Fibroblast of skin of right quadriceps (primary cell): ENCODE results near the gene ELK3.

Experiments used
- DNase-seq: peaks from one replicate; pipeline ENCODE4 v3.0.0-alpha.2; 2013

ELK3 gene

DNA sequence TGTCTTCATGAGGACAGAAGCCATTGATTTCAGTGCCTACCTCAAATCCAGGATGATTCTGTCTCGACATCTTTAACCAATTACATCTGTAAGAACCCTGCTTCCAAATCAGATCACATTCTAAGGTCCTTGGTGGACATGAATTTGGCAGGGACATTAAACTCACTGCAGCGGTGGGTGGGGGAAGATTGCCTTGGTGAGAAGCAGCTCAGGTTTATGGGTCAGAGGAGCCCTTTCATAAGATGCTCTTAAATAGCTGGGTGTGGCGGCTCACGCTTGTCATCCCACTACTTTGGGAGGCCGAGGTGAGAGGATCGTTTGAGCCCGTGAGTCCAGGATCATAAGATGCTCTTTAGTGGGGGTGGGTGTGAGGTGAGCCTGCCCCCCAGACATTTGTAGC, 42.9 kb downstream of the ELK3 start:
- DNase-seq: no peak

DNA sequence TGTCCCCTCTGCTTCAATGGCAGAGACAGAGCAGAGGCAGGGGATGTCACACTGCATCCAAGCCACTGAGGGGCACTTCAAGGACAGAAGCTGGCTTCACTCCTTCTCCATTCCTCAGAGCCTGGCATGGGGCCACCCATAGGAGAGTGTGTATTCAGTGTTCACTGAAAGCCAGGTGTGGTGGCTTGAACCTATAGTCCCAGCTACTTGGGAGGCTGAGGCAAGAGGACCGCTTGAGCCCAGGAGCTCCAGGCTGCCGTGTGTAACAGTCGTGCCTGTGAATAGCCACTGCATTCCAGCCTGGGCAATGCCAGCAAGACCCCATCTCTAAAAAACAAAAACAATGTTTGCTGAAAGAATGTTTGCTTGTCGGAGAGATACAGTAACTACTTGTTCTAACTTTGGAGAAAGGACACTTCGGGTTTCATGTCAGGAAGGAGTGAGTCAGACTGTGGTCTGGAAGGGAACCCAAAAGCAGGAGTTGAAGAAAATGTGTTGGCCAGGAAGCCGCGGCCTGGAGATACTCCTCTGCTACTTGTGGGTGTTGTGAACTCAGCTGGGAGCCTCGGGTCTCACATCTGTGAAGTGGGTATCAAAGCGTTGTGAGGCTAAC, 43.4 kb downstream of the ELK3 start:
- DNase-seq: peak; percentile 94

DNA sequence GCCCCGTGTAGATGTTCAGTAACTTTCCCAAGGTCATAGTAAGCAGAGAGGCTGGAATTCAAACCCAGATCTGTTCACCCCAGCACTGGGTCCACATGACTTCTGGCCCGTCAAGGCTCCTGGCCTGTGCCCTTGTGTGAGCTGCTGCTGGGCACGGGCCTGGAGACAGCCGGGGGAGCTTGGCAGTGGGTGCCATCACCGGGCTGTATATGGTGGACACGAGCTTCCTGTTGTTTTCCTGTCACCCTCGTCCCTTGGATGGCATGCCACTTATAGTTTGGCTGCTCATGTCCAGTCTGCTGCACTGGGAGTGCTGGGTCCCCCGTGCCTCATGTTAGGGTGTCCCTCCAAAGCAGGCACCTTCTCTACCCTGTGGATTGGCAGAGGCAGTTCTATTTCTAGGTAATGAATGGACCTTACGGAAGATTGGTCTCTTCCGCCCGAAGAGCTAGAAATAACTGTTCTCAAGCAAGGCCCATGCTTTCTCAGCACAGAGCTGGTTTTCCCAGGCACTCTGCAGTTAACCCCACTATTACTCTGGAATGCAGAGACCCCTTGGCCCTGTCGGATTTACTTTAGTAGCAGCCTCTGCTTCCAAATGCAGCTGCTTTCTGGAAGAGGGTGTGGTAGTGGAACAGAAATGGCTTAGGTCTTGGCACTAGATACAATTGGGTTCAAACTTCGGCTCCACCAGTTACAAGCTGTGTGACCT, 44.3 kb downstream of the ELK3 start:
- DNase-seq: no peak

DNA sequence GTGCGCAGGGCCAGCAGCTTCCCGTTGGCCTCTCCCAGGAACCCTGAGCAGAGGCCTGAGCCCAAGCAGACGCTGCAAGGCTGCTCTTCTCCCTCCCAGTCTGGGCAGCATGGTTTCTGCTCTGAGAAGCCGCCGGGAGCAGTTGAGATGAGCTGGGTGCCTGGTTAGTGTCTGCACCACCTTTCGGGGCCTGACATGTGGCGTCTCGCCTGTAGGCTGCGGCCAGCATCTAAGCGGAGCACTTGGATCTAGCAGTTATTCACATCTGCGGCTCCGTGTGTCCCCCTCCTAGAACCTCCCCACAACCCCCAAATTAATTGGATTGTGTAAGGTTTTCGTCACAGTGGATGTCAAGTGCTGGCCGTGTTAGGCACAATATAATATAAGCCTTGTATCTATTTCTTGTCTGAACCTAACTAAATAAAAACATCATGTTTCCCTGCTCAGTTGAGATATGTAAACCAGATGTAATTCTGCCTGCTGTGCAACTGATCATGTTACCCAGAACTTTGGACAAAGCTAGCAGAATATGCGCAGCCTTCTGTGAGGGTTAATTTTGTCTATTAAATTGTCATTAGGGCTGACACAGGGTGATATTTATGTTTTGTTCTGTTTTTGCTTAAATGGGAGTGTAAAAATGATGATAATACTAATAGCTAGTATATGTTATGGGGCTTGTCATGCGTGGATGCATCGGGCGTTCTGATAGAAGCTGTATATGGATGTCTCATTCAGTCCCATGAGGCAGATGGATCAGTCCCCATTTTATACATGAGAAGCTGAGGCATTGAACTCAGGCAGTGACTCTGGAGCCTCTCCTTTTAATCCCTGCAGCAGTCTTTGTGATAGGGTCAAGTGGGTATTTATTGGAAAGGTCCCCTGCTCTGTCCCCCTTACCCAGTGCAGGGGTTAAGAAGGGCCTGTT, 45.8 kb downstream of the ELK3 start:
- DNase-seq: peak; percentile 68

DNA sequence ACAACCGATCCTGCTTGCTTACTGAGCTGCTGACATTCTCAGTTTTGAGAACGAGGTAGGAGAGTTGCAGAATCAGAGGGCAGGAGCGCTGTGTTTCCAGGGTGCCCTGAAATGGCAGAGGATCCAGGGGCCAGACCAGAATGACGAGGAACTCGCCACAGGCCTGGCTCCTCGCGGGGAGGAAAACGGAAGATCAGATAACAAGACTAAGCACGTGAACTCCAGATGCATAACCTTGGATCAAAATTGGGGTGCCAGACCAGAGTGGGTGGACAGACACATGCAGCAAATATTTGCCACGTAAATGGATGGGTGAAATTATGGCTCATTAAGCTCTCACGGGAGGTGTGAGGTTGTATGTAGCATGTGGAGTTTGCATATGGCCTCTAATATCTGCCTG, 46.5 kb downstream of the ELK3 start:
- DNase-seq: no peak

GRCh38 chr12:96241431-96241830, 47.3 kb downstream of the ELK3 start:
- no peak for DNase-seq

DNA sequence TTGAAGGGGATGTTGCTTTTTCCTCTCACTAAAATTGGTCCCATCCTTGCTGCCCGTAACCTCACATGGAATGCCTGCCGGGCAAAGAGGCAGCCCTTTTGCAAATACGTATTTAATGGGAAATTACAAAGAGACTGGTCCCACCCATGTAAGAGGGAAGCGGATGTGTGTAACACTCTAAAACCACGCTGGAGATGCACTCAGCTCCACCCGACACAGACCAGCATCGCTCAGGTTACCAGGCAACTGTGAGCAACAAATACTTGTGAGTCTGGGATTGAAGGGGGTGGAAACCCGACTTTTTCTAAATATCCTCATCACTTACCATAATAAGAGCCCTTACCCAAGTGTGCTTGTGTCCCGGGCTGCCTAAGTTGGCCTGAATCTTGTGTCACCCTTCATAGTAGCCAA, 47.7 kb downstream of the ELK3 start:
- DNase-seq: peak; percentile 68

DNA sequence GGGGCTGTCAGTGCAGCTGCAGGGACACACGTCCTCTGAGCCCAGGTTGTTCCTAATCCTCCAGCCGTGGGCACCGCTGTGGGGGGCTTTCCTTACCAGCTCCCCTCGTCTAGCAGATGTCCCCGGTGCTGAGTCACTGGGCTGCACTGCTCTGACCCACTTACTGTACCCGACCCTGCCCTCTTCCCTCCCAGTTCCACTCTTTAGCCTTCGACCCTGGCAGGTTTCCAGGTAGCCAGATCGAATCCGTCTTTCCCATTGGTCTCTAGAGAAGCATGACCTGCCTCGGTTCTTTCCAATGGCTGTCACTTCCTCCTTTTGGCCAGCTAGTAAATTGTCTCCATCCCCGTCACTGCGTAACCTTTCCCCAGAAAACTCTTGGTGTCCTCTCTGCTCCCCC, 48.4 kb downstream of the ELK3 start:
- no peak for DNase-seq

- no peak for DNase-seq
These were observed 50.7 kb downstream of the ELK3 start for GRCh38 chr12:96244826-96245225.

- no peak for DNase-seq
These were observed 52.8 kb downstream of the ELK3 start for GRCh38 chr12:96246926-96247505.

GRCh38 chr12:96247563-96247962, 53.4 kb downstream of the ELK3 start:
- peak; percentile 58 for DNase-seq

DNA sequence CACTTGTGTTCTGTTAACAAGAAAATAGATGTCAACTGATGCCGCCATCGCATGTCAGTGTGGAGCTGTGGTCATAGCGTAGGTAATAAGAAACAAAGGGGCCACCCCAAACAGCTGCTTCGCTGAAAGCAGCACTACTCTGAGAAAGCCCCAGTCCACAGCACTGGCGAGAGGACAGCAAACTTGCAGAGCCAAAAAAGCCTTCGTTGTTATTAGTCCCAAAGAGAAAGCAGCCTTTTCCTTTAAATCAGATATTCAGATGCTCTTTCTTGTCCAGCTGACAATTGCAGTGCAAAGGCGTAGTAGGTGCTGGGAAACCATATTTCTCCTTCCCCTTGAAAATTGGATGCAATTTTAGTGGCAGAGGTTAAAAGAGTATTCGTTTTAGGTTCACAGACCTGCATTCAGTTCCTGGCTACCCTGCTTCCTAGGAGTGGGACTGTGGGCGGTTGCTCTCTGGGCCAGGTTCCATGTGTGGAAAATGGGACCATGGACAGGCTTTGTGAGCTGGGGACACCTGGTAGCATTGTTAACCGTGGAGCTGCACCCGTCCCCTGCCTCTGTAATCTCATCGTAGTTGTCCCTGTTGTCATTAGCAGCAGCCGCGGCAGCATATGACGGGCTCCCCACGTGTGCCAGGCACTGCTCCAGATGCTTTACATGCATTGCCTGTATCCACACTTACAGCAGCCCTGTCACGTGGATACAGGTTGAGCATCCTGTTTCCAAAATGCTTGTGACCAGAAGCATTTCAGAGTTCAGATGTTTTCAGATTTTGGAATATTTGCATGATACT, 54.2 kb downstream of the ELK3 start:
- DNase-seq: no peak

DNA sequence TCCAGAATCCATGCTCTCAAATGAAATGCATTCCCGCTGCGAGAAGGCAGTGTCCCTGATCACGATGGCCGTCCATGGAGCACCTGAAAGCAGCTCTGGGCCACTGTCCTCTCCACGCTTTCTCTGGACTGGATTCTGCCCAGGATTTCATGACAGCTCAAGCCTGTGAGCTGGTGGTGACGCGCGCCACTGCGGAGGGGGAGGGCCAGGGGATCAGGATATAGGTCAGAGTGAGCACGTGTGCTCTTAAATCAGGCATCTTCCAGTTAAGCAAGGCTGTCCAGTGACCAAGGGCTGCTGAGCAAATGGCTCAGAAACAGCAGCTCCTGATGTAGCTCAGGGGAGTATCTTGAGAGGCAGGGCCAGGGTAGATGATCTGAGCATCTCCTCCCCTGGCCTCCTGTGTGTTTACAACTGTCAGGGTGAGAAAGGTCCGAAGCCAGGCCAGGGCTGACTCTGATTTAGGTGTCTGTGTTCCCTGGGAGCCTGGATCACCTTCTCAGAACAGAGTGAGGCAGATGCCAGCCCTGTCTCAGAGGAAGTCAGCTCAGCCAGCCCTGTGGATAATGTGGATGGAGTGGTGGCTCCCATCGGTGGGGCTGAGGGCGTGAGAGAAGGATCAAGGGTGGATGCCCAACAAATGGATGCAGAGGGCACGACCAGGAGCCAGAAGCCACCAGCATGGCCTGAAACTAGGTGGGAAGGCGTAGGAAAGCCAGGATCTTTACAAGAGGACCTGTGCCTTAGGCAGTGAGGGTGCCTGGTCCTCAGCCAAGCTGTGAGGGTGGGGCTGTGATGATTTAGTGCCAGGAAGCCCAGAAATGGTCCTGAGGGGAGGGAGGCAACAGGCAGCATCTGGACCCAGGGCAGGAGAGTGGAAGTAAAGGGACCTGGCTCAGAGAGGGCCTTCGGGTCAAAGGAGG, 55.3 kb downstream of the ELK3 start:
- DNase-seq: peak; percentile 57

DNA sequence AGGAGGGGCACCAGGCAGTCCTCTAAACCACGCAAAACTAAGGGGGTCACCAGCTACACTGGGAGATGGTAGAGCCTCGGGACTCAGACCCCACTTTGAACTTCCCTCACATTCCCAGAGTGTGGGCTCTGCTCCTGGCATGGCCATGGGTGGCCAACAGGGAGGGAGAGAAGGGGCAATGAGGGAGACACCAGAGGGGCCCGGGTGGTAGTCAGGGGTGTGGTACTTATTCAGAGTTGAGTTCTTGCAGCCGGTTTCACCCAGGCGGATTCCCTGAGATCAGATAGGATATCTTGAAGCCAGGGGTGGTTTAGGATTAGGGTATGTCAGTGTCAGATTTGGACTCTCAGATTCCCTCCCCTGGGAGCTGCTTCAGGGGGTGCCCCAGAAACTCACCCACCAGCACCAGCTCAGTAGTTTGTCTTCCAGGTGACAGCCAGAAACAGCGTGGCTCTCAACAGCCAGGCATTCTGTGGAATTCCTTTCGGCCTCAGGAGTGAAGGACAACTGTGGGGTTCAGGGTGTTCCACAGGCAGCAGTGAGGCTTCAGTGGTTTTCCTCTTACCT, 56.0 kb downstream of the ELK3 start:
- DNase-seq: no peak

DNA sequence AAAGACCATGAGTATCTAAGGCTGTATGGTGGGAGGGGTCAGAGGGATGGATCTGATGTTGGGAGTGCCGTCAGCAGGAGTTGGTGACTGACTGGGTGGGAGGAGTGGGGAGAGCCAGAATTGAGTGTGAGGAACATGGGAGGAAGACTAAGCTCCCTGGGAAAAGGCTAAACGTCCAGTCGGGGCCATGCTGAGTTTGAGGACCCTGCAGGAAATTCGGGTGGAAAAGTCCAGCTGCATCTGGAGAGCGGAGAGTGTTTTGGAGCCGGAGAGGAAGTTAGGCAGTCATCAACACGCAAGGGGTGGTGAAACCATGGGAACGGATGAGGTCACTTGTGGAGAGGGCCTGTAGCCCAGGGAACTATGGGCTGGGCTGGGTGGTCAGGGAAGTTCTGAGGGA, 60.9 kb downstream of the ELK3 start:
- peak; percentile 21 for DNase-seq

GRCh38 chr12:96256672-96257361, 62.6 kb downstream of the ELK3 start:
- no peak for DNase-seq

DNA sequence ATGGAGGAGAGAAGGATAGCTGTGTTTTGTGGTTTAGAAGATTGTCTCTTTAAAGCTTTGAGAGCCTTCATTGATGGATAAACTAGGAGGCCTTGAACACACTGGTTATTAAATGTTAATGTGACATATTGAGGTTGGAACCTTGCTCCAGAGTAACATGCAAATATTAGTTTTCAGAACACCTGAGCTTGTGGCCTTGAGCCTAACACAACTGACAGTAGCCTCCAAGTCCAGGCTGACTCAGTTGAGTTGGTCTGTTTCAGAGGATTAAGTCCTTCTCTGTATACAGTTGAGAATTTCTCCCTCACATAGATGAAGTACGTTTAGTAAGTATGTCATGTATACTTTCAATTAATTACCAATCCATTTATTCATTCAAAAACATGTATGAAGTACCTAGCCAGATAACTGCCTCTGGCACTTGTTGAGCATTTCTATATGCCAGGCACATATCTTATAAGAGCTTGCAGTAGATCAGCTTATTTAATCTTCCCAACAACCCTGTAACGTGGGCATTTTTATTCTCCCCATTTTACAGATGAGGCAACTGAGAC, 63.5 kb downstream of the ELK3 start:
- DNase-seq: no peak

DNA sequence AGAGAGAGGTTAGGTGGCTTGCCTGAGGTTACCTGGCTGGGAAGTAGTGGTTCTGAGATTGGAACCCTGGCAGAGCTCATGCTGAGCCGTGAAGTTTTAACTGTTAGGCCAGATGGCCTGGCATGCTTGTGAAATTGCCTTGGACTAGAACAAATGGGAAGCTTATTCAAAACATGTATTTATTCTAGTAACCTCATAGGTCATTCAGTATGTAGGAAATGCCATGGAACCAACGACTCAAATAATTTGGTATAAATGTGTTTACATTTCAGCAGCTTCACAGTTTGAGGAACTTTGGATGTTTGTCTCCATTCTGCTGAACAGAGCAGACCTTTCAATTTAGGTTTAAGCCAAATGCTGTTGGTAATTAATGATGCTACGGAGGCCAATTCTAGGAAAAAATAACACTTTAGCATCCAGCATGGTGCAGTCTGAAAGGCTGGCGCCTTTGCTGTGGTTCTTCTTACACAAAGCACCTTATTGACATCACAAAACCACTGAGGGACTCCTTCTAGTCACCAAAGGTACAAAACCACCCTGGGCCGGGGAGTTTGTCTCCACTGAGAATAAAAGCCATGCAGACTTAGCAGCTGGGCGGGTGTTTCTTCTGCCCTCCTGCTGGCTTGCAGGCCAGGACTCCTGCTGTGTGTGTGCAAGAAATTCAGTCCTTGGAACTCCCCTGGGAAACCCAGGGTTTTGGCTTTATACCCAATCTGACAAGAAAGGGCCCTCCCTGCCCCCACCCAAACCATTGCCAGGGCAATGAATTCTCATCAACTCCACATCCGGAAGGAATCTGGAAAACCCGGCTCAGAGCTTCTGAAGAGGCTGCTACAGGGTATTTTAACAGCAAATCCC, 64.2 kb downstream of the ELK3 start:
- peak; percentile 77 for DNase-seq

GRCh38 chr12:96260231-96260630, 66.1 kb downstream of the ELK3 start:
- DNase-seq: no peak
